Measurements from ENCODE around the gene DDX51. TPM values are rescaled to one million over a fixed set of nuclear protein-coding genes. Genes with fewer than 3 reads are reported as not detected.

Gene DDX51
- total RNA-seq, 1 experiment from 2014 or later = 26.7 TPM

- H3K9me2 ChIP-seq (replicated peaks; ENCODE audit: low read length) = no peaks in the 10 kb centered on the region
- no TSS peak for BruUV-seq (replicated peaks)
- H2AFZ ChIP-seq (ENCODE audit: low read length) = no peak overlapping the region
- H4K20me1 ChIP-seq (ENCODE audit: low read length) = no peaks in the 10 kb centered on the region
- CTCF ChIA-PET = no interaction called here
- ATAC-seq (no peak), DNase-seq (no peak)
- TF ChIP-seq EZH2phosphoT487 (IDR thresholded peaks at IDR 0.05; ENCODE audit: borderline replicate concordance, low read length) = no peak
- peaks cover 29% of the 10 kb centered on the region for H3K4me1 ChIP-seq (ENCODE audit: insufficient read depth, low read length)
- H3K4me2 ChIP-seq (ENCODE audit: low read length) = no peak overlapping the region
- H3K9me3 ChIP-seq (ENCODE audit: low read length) = no peaks in the 10 kb centered on the region
- H3K79me2 ChIP-seq (ENCODE audit: low read length) = no peaks in the 10 kb centered on the region
- POLR2A ChIA-PET (ENCODE audit: unreplicated experiment) = no interaction called here
- no peak overlapping the region for H3K9ac ChIP-seq (ENCODE audit: low read length)
- no peaks in the 10 kb centered on the region for H3K36me3 ChIP-seq (ENCODE audit: low read depth, low read length)
- H3K27me3 ChIP-seq (ENCODE audit: low read length) = no peaks in the 10 kb centered on the region
- H3K27ac ChIP-seq (ENCODE audit: low read length) = no peak overlapping the region
- H3F3A ChIP-seq (ENCODE audit: low read length, unreplicated experiment) = no peaks in the 10 kb centered on the region
- intact Hi-C loops (cut with micrococcal nuclease) = no loop called here
- H3K4me3 ChIP-seq (ENCODE audit: low read length) = no peak overlapping the region
These were observed 21.5 kb upstream of the DDX51 start for GRCh38 chr12:132165584-132165983.

GRCh38 chr12:132164426-132164825 lies 20.3 kb upstream of the DDX51 start:
- no peaks in the 10 kb centered on the region for H3K9me3 ChIP-seq (ENCODE audit: low read length)
- H3K9me2 ChIP-seq (replicated peaks; ENCODE audit: low read length) = no peaks in the 10 kb centered on the region
- no peaks in the 10 kb centered on the region for H3K79me2 ChIP-seq (ENCODE audit: low read length)
- H3K4me2 ChIP-seq (ENCODE audit: low read length) = no peak overlapping the region
- ChIA-PET CTCF (no interaction called here), POLR2A (ENCODE audit: unreplicated experiment) (no interaction called here)
- H3K9ac ChIP-seq (ENCODE audit: low read length) = no peak overlapping the region
- H3K27ac ChIP-seq (ENCODE audit: low read length) = no peak overlapping the region
- H4K20me1 ChIP-seq (ENCODE audit: low read length) = no peaks in the 10 kb centered on the region
- no peak overlapping the region for H2AFZ ChIP-seq (ENCODE audit: low read length)
- intact Hi-C loops (cut with micrococcal nuclease) = no loop called here
- H3K4me3 ChIP-seq (ENCODE audit: low read length) = no peak overlapping the region
- BruUV-seq (replicated peaks) = no TSS peak
- DNase-seq (no peak), ATAC-seq (no peak)
- H3K4me1 ChIP-seq (ENCODE audit: insufficient read depth, low read length) = peaks cover 17% of the 10 kb centered on the region
- H3K27me3 ChIP-seq (ENCODE audit: low read length) = no peaks in the 10 kb centered on the region
- H3K36me3 ChIP-seq (ENCODE audit: low read depth, low read length) = no peaks in the 10 kb centered on the region
- no peak for TF ChIP-seq EZH2phosphoT487 (IDR thresholded peaks at IDR 0.05; ENCODE audit: borderline replicate concordance, low read length)
- TF ChIP-seq CTCF (conservative IDR thresholded peaks at IDR 0.05; ENCODE audit: low read depth, low read length) = no peak
- no peak for TF ChIP-seq EZH2 (IDR thresholded peaks at IDR 0.05; ENCODE audit: low read length, unreplicated experiment)
- no peaks in the 10 kb centered on the region for H3F3A ChIP-seq (ENCODE audit: low read length, unreplicated experiment)

GRCh38 chr12:132163911-132164288 lies 19.8 kb upstream of the DDX51 start:
- Histone ChIP-seq H3K27ac (ENCODE audit: low read length) (no peak overlapping the region), H4K20me1 (ENCODE audit: low read length) (no peaks in the 10 kb centered on the region), H3K79me2 (ENCODE audit: low read length) (no peaks in the 10 kb centered on the region), H3K4me2 (ENCODE audit: low read length) (no peak overlapping the region), H3K4me1 (ENCODE audit: insufficient read depth, low read length) (peaks cover 20% of the 10 kb centered on the region; the same call in 1 of the 2 replicates), H3K9me3 (ENCODE audit: low read length) (no peaks in the 10 kb centered on the region), H3K27me3 (ENCODE audit: low read length) (no peaks in the 10 kb centered on the region), H2AFZ (ENCODE audit: low read length) (no peak overlapping the region), H3K9ac (ENCODE audit: low read length) (no peak overlapping the region), H3K36me3 (ENCODE audit: low read depth, low read length) (no peaks in the 10 kb centered on the region), H3K9me2 (replicated peaks; ENCODE audit: low read length) (no peaks in the 10 kb centered on the region), H3F3A (ENCODE audit: low read length, unreplicated experiment) (no peaks in the 10 kb centered on the region), H3K4me3 (ENCODE audit: low read length) (no peak overlapping the region)
- no peak for DNase-seq
- ChIA-PET POLR2A (ENCODE audit: unreplicated experiment) (no interaction called here), CTCF (interaction anchor here (1.5 kb wide), 1 partner anchor 15 kb away, joined by 3 read pairs; no protein-coding TSS in a partner anchor)
- peak; percentile 9; the same call in 1 of the 2 replicates for ATAC-seq
- peak; percentile 33; the same call in 1 of the 2 replicates for TF ChIP-seq CTCF (conservative IDR thresholded peaks at IDR 0.05; ENCODE audit: low read depth, low read length)
- no peak for TF ChIP-seq EZH2phosphoT487 (IDR thresholded peaks at IDR 0.05; ENCODE audit: borderline replicate concordance, low read length)
- intact Hi-C loops (cut with micrococcal nuclease) = no loop called here
- no TSS peak for BruUV-seq (replicated peaks)

Data from PC-3 (cell line).